DMS 273 treated with DMSO at 0.1 percent for 48 hours (cell line): ENCODE data around the gene DHX38.

Experiments
- DNase-seq: peaks from one replicate; lab custom pipeline; 2025; lab: John Stamatoyannopoulos, UW

DHX38 gene

DNA sequence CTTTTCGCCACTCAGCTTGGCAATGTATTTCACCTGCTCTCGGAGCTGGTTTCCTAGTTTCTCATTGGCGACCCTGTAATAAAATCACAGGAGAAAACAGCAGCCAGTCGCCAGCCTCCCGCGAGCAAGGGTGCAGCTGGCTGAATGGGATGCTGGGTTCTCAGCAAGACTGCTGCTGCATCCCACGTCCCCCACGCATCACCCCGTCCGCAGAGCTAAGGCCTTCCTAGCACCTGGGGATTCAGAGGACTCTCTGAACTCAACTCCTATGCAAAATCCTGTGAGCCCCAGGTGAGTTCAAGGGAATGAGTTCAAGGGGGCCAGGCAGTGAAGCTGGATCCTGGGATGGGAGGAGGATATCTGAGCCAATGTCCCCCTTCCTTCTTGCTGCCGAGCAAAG lies 29.3 kb downstream of the DHX38 start:
- no peak for DNase-seq

DNA sequence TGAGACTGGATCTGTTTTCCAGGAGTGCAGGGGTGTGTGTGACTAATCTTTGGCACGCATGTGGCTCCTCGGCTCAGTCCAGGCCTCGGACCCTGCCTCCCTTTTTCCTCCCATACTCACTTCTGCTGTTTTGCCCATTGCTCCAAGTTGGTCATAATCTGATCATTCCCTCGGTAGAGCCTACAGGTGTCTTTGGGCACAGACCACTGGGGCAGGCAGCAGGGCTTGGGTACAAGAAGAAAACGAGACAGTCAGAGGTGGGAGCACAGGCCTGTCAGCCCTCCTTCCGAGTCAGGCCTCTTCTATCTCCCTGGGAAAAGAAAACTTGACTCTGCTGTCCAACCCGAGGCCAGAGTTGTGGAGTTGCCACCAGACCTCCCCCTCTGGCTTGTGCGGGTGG lies 29.8 kb downstream of the DHX38 start:
- no peak for DNase-seq

DNA sequence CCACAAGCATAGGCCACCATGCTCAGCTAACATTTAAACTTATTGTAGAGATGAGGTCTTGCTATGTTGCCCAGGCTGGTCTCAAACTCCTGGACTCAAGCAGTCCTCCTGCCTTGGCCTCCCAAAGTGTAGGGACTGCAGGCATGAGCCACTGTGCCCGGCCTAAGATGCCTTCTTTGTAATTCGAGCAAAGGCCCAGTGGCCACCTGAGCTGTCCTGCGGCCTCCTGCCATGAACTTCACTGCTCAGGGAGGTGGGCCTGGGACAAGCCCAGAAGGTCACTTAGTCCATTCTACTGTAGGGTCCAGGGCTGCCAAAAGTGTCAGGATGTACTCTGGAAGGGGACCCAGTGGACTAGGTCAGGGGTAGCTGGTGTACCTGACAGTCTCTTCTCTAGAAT lies 30.5 kb downstream of the DHX38 start:
- no peak for DNase-seq

- DNase-seq = peak; percentile 56
These were observed 31.4 kb downstream of the DHX38 start for GRCh38 chr16:72124761-72125634.

DNA sequence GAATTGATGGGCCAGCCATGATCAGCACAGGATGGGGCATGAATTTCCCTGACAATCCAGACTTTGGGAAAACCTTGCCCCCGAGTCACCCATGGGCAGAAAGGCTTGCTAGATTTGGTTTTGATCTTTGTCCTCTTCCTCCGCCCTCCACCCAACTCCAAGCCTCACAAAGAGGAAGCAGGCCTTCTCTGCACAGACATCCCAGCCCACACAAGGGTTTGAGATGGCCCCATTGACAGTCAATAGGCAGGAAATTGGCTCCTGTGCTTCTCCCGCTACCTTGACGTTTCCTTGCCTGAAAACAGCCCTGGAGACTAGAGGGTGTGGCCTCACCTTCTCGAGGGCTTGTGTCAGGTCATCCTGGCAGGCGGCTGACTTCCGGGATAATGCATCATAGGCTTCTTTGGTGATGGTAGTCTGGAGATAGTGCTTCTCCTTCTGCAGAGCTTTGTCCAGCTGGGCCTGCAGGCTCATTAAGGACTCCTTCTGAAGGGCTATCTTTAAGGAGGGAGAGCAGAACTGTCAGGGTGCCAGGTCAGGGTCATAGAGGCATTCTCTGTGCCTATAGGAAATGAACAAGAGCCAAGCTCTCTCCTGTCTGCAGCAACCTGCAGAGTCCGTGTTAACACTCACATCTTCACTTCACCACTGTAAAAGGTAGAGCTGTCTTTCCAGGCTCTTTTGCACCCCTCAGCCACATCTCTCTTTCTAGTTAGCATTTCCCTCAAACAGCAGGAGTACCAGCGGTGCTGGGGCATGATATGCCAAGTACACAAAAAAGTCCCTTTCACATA lies 32.2 kb downstream of the DHX38 start:
- DNase-seq = no peak

DNA sequence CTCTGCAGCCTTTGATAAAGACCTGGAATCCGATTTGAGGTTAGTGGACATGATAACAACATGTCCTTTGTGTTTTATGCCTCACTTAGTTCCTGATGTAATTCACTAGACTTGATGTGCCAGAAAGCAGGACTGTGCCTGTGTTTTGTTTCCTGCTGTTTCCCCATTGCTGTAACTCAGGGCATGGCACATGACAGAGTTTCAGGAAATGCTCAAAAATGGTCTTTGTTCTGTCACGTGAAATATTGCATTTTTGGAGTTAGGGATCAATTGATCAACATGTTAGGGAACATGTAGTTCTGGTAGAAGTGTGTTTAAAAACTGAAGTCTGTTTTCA lies 32.8 kb downstream of the DHX38 start:
- no peak for DNase-seq

DNA sequence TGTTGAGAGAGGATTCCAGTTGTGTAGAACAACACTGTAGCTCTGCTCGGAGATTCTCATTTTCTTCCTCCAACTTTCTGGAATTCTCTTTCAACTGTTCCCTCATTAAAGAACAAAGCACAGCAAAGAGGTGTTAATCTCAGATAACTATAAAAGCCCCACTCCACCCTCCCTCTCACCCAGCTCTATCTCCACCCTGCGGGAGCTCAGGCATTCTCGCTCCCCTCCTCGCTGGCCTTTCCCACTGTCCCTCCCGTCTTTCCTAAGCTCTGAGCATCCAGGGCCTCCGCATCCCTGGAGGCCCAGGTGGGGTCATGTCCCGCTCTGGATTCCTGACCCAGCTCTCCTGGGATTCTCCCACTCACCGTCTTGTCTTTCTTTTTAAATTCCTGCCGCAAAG lies 35.1 kb downstream of the DHX38 start:
- no peak for DNase-seq

DNA sequence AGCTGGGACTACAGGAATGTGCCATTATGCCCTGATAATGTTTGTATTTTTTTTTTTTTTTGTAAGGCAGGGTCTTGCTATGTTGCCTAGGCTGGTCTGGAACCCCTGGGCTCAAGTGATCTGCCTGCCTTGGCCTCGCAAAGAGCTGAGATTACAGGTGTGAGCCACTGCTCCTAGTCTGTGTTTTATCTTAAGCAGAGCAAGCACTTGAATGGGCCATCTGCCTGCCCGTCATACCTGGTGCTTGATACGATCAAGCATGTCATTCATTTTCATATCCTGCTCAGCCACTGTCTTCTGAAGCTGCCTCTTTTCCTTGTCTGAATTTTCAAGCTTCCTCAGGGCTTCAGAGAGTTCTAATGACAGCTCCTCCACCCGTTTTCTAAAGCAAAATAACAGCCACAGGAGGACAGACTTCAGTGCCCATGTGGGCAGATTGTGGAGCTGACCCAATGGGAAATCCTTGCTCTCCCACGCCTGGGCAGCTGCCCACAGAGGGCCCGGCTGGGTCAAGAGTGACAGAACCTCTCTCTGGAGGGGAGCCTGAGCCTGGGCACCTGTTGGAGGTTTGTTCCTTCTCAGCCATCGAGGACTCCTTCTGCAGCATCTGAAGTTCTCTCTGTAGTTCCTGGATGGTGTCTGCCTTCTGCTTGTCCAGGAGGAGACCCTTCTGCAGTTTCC lies 36.5 kb downstream of the DHX38 start:
- no peak for DNase-seq

DNA sequence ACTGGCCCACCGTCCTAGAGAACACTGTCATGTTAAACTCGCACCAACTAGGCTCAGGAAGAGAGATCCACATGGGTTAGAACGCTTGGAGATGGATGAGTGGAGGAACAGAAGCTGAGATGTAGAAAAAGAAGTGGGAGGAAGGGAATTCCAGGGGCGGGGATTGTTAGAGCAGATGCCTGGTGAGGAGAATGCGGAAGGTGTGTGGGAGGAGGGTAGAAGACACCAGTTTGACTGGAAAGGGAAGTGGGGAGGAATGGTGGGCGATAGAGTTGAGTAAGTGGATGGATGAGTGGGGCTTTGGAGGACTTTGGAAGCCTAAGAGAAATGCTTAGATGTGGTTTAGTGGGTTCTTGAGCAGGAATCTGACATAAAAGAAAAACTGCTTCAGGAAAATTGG lies 37.4 kb downstream of the DHX38 start:
- no peak for DNase-seq

GRCh38 chr16:72132726-72133125 lies 39.1 kb downstream of the DHX38 start:
- DNase-seq = no peak

- DNase-seq = no peak
These were observed 40.9 kb downstream of the DHX38 start for GRCh38 chr16:72134507-72134906.

GRCh38 chr16:72137380-72138063 lies 43.9 kb downstream of the DHX38 start:
- DNase-seq = peak; percentile 90

- no peak for DNase-seq
These were observed 44.5 kb downstream of the DHX38 start for GRCh38 chr16:72138064-72138572.

GRCh38 chr16:72139908-72140307 lies 46.3 kb downstream of the DHX38 start:
- DNase-seq = no peak

GRCh38 chr16:72142476-72142875 lies 48.8 kb downstream of the DHX38 start:
- no peak for DNase-seq

- no peak for DNase-seq
These were observed 56.2 kb downstream of the DHX38 start for GRCh38 chr16:72149676-72150464.

GRCh38 chr16:72159386-72159785 lies 65.7 kb downstream of the DHX38 start:
- DNase-seq = no peak

DNA sequence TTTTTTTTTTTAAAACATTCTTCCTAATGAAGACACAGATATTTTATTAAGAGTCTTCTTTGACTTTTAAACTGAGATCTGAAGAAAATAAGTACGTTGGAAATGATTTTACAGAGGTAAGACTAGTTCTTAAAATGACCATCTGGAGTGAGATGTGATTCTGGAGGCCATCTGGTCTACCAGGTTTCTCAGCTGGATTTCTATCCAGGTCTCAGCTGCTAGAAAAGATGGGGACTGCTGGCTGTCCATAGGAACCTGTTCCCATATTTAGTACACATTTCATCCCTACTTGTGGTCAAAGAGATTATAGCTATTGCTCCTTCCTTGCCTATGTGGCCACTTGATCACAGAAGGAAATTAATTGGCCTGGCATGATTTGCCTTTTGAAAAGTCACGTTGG lies 66.2 kb downstream of the DHX38 start:
- DNase-seq = peak; percentile 87

- DNase-seq = no peak
These were observed 68.6 kb downstream of the DHX38 start for GRCh38 chr16:72162105-72162692.
